Breast epithelium (tissue), 3 donors: ENCODE data around the gene SPATC1L.

ENCODE experiments used
- POLR2AphosphoS5 ChIP-seq, 3 donors: sonication (generic); formaldehyde crosslinking; IDR thresholded peaks; one replicate each; pipeline ENCODE4 v1.6.1; 2017; ENCODE audit warnings: antibody characterized with exemption in 3 of 3
- TF ChIP-seq, protein P1 (sequence below), 3 donors: fragments of 450-650 bp; IDR thresholded peaks; one replicate each; pipeline ENCODE4 v1.5.1; 2016 to 2017; ENCODE audit warnings: antibody characterized with exemption in 3 of 3, mild to moderate bottlenecking in 3 of 3, moderate library complexity in 3 of 3

DNA sequence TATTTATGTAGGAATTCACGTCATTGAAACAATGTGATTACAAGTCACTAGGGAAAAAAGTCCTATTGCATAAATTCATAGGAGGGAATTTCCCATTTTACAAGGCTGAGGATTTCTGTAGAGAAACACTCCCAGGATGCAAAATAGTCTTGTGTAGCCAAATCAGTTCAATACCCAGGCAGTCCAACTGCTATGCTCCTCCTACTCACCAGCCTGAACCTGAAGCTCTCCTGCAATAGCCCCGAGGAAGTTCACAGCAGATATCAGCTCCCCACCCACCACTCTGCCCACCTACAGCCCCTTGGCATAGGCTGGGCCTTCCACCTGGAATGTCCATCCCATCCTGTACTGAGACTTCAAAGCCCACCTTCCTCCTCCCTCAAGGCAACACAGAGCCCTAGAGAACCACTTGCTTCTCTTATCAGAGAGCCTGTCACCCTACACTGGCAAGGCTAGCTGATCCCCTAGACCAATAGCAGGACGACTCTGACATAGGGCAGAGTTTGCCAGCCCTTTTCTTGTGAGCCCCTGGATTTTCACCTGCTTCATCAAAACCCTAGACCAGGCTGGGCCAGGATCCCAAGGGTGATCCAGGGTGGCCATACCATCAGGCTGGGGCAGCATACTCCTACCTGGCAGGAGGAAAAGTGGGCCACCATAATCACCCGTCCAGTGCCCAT, 42.8 kb upstream of the SPATC1L start:
- no peak for TF ChIP-seq POLR2AphosphoS5 (IDR thresholded peaks at IDR 0.05)
- TF ChIP-seq, protein P1, sequence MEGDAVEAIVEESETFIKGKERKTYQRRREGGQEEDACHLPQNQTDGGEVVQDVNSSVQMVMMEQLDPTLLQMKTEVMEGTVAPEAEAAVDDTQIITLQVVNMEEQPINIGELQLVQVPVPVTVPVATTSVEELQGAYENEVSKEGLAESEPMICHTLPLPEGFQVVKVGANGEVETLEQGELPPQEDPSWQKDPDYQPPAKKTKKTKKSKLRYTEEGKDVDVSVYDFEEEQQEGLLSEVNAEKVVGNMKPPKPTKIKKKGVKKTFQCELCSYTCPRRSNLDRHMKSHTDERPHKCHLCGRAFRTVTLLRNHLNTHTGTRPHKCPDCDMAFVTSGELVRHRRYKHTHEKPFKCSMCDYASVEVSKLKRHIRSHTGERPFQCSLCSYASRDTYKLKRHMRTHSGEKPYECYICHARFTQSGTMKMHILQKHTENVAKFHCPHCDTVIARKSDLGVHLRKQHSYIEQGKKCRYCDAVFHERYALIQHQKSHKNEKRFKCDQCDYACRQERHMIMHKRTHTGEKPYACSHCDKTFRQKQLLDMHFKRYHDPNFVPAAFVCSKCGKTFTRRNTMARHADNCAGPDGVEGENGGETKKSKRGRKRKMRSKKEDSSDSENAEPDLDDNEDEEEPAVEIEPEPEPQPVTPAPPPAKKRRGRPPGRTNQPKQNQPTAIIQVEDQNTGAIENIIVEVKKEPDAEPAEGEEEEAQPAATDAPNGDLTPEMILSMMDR (IDR thresholded peaks at IDR 0.05) = no peak
